Glomerular endothelial cell (primary cell): ENCODE data around the gene NINJ1. TPM values are rescaled to one million over a fixed set of nuclear protein-coding genes. Genes with fewer than 3 reads are reported as not detected.
"Not testable (repeated sequence)": the region's sequence is repeated elsewhere in the genome, so short reads cannot be mapped to it uniquely, and the experiment has no call there.

ENCODE experiments used
- DNase-seq: peaks from one replicate; pipeline ENCODE4 v3.0.0-alpha.2; 2011; ENCODE audit warnings: low read depth, low spot score; ENCODE audit errors: extremely low read depth
- total RNA-seq: library from RNA; depleted of rRNA; stranded (reverse); fragments of >200 nt; gene quantifications from 2 replicates; pipeline ENCODE4 v1.2.3, GENCODE V29; 2015

NINJ1 gene
- total RNA-seq, 1 donor from 2014 or later, result 150 TPM

DNA sequence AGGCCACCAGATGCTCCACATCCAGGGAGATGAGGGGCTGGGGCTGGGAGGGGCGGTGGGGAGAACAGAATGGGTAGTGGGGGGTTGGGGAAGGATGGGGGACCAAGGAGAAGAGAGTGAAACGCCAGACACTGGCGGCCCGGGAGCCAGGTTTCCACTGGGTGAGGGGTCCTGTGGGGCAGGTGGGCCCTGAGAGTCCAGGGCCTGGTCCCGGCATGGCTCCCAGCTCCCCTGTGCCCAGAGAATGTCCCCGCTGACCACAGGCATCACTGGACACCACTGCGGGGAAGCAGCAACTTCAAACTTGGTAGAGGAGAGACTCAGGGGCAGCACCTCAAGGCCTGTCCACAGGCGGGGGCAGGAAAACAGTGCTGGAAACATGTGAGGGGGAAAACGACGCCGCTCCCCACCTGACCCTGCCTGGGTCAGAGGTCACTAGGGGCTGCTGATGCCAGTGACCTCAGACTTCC is 13.2 kb downstream of the NINJ1 start:
- no peak for DNase-seq

DNA sequence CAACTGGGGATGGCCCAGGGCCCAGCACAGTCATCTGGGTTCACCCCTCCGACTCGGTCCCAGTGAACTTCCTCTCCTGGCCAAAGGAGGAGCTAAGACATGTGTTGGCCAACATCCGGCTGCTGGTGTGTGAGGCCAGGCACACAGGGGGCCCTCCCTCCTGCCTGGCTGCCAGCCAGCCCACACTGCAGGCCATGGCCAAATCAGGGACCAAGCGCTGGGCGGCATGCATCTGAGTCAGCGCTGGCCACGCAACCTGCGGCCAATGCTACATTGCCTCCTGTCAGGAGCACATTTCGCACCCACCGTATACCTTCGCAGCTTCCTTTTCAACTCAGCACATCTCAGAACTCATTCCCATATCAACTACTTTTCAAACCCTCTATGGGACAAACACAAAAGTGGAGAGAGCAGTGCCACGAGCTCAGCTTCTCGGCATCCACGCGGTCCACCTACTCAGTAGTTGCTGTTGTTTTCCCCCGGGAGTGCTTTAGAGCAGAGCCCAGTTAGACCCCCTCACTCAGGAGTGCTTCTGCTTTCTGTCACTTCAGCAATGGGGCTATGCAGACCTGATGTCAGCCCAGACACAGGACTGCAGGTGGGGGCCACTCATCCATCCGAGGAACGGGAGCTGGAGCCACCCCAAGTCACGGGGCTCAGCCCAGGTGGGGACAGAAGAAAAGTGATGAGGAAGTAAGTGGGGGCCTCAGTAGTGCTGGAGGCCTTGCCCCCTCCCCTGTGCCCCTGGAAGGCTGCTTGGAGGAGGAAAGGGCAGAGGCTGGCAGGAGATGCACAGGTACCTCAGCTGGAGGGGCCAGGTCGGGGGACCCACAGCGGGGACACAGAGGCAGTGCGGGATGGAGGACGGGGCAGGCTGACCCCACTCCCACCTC is 13.9 kb downstream of the NINJ1 start:
- peak; percentile 25 for DNase-seq

DNA sequence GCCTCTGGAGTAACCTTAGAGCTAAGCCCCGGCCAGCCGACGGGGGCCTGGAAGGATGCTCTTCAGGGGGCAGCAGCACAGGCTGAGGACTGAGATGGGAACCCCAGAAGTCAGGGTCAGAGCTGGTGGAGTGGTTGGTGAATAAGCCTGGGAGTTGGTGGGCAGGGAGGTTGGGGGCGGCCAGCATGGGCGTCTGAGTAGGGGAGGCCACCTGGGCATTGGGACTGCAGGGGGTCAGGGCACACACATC is 14.4 kb downstream of the NINJ1 start:
- no peak for DNase-seq

DNA sequence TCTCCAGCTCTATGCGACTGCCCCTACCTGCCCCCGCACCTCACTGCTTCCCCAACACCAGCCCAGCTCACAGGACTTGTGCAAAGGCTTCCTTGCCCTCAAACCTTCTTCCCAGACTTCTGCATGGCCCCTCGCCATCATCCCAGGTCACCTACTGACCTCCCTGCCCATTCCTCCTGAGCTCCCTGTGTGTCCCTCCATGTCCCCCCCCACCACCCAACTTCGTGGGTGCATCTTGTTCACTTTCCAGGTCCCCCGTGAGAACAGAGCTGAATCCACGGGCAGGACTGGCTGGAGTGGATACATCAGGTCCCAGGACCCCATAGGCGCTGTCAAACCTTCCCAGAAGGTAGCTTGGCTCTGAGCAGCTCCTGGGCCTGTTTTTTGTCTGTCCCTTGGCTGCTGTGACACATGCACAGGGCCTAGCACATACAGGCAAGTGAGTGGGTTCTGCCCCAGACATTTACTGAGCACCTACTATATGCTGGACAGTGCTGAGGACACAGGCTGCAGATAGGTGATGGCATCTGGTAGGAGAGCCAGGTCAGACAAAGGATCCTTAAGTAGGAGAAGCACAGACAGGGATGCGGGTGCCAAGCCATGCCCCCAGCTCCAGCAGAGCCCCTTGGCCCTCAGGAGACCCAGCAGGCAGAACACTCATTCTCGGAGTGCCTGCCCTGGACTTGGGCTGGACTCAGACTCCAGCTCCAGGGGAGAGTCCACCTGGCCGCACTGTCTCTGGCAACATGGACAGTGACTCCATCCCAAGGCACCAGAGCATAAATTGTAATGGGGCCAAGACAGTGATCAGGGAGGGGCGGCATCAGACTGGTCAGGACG is 15.0 kb downstream of the NINJ1 start:
- DNase-seq, result no peak

DNA sequence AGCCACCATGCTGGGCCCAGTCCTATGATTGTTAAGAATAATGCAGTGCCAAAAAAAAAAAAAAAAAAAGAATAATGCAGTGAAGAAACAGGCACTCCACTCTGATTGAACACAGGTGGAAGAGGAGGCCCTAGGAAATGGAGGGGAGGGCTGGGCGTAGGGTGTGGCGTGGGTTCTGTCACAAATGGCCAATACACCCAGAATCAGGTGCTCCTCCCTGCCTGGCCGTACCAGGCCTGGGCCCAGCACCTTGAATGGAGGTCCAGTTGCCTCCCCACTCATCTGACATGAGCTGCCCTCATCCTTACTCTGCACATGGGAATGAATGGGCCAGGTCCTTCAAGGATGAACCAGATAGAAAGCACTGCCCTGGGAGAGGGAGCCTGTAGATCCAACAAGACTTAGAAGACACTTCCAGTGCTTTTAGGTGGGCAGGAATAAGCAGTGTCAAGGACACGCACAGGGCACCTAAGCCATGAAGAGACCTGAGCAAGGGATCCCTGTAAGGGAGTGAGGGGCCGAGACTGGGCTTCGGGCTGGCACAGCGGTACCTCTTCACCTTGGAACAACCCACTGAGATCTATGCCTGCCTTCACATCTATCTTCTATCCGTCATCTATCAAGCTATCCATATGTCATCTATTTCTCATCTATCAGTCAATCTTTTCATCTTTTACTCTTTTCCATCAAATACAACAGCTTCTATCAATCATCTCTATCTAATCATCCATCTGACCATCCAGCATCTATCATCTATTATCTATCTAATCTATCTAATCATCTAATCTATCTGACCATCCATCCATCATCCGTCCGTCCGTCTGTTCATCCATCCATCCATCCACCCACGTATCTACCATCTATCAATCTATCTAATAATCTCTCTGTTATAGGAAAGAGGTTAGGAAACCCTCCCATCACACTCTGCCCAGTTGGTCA is 15.9 kb downstream of the NINJ1 start:
- DNase-seq, result no peak

DNA sequence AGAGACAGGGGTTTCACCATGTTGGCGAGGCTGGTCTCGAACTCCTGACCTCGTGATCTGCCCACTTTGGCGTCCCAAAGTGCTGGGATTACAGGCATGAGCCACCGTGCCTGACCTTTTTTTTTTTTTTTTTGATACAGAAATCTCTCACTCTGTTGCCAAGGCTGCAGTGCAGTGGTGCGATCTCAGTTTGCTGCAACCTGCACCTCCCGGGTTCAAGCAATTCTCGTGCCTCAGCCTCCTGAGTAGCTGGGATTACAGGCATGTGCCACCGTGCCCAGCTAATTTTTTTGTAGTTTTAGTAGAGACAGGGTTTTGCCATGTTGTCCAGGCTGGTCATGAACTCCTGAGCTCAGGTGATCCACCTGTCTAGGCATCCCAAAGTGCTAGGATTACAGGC is 16.5 kb downstream of the NINJ1 start:
- not testable (repeated sequence) for DNase-seq

DNA sequence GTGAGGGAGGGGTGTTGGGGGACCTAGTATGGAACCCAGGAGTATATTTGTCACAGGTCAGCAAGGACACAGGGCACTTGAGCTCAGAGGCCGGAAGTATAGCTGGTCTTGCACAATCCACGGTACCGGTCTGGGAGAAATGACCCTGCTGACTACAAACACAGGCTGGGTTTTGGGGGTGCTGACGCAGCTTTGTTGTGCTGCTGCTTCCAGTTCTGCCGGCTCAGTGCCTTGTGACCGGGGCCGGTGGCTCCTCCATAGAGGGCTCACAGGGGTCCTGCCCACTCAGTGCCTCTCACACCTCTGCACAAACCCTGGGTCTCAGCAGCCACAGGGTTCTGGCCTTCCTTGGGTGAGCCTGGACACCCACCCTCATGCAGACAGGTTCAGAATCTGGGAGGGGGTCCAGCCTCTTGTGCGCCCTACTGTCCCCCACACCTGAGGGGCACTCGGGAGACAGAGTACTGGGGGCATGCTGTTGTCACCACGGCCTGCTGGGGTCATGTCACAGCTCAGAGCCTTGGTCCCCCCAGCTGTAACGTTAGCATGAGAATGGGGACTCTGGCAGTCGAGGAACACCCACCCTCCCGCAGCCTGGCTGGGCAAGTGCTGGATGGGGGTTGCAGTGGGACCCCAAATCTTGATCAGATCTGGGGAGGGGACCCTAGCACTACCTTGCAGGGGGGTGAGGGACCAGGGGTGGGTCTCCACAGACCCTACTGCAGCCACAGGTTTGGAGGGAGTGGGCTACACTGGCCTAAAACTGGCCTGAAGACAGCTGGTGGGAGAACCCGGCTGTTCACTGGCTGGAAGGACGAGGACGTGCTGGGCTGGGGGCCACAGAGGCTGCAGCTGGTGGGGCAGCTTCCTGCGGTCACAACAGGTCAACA is 17.7 kb downstream of the NINJ1 start:
- DNase-seq, result no peak

DNA sequence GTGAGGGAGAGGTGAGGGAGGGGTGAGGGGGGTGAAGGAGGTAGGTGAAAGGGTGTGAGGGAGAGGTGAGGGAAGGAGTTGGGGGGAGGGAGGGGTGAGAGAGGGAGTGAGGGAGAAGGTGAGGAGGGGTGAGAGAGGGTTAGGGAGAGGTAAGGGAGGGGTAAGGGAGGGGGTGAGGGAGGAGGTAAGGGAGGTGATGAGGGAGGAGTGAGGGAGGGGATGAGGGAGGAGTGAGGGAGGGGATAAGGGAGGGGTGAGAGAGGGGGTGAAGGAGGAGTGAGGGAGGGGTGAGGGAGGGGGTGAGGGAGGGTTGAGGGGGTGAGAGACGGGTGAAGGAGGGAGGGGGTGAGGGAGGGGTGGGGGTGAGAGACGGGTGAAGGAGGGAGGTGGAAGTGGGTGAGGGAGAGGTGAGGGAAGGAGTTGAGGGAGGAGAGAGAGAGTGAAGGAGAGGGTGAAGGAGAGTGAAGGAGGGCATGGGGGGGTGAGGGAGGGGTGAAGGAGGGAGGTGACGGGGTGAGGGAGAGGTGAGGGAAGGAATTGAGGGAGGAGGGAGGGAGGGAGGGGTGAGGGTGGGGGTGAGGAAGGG is 18.5 kb downstream of the NINJ1 start:
- DNase-seq, result no peak

DNA sequence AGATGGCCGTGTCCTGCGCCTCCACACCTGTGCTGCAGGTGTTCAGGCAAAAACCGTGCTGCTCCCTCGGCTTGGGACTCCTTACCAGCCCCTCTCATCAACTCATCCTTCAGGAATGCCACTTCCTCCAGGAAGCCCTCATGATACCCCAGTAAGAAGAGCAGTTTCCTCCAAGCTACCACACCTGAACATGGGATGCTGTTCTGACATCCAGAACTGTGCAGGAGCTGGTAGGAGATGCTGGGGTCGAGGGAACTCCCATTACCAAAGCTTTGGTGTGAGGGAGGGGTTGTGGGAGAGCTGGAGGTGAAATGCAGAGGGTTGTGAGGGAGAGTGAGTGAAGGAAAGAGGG is 19.1 kb downstream of the NINJ1 start:
- DNase-seq, result no peak

DNA sequence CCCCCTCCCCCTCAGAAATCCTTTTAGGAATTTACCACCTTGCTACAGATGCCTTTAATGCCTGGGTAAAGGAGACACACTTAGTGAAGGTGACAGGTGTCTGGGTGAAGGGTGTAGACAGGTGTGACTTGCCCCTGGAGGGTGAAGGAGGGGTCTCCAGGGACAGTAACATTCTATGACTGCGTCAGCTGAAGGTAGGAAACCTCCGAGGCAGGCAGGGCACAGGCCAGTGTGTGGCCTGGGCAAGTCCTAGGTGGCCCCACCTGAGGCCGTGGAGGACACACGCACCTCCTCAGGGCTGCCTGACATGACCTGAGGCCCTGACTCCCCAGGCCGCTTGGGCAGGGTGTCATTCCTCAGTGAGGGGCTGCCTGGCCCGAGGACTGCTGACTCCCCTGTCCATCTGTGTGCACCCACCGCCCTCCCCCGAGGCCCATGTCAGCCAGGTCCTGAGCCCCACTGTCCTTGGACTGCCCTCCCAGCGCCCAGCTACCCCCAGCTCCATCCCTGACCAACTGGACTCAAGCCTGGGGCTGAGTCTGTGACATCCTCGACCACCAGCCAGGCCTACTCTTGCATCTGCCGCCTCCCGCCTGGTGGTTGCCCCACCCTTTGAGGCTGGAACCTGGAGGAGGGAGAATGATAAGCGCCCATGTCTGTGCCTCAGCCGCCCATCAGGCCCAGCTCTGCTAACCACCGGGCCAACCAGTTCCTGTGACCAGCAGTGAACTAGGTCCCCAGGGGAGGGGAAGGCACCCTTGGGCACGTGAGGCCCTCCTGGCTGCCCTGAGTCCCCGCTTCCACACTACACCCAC is 19.7 kb downstream of the NINJ1 start:
- DNase-seq, result no peak

DNA sequence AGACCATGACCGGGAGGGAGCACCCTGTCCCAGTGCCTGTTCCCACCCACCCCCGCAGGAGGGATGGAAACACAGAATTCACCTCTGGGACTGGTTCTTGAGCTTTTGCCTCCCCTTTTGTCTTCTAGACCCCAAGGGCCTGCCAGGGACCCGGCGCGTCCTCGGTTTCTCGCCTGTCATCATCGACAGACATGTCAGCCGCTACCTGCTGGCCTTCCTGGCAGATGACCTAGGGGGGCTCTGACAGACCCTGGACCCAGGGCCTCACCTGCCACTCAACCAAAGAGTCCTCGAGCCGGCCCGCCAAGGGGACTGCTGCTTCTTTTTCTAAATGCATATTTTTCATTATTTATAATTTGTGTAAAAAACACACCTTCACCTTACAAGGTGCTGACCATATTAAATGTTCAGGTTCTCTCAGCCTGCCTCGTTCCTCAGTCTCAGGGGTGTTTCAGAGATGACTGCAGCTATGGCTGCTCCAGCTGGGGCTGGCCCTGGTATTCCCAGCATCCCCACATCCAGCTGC is 21.1 kb downstream of the NINJ1 start:
- no peak for DNase-seq

DNA sequence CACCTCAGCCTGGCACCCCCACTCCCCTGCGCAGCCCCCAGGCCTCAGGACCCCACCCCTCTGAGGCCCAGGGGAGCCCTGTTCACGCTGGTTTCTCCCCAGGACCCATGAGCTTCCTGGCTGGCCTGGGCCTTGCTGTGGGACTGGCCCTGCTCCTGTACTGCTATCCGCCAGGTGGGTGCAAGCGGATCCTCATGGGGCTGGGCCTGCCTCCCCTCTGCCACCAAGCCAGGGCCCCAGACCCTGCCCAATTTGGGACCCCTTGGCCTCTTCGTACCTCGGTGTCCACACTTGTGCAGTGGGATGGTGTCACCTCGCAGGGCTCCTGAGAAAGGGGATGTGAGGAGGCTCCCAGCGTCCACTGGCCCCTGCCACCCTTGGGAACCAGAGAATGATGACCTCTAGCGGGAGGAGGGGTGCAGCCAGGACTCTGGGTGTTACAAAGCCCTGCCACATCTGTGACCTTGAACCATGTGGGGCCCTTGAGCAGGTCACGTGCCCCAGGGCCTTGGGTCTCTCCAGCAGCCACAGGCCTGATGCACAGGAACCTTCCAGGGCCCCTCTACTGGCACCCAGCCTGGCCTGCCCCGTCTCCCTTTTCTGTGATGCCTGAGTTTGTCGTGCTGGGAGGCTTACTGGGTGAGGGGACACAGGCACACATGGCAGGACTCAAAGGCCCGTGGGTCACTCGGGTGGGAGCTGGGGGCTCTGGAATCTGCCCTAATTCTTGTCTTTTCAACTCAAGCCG is 21.8 kb downstream of the NINJ1 start:
- no peak for DNase-seq

DNA sequence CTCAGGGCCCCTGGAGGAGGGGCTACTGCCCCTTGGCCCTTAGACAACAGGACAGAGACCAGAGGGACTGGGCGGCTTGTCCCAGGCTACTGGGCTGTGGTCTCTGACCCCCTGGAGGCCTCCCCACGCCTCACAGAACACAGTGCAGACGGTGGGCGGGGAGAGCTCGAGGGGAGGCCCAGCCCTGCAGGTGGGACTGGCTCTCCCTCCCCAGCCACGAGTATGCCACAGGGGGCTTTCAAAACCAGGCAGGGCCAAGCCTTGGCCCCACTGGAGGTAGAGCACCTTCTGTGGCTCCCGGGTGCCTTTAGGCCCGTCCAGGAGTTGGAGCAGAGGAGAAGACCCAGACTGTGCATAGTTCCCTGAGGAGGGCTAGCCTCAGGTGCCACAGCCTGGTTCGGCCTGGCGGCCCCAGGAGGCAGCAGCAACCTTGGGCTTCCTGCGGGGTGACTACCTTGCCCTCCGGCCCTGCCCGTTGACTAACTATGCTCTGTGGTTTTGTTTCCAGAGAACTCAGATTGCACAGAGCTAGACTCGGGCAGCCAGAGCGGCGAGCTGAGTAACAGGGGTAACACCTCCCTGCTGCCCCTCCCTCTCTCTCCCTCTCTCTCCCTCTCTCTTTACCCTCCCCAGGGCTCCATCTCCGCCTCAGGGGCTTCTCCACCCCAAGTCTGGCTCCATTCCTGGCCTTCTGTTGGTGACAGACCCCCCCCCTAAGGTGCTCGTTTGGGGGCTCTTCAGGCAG is 22.5 kb downstream of the NINJ1 start:
- DNase-seq, result no peak

DNA sequence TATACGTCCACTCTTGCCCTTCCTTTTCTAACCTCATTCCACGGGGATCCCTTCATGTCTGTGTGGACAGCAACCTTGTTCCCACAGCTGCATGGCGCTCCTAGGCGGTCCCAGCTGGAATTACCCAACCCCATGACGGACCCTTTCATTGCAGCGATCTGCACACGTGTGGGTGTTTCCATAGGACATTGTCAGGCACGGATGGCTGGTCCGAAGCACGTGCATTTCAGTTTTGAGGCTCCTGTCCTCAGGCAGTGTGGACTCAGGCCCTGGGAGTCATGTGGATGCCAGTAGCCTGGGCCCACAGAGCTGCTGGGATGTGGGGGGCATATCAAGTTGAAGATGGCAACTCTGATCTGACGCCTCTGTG is 23.1 kb downstream of the NINJ1 start:
- DNase-seq, result no peak

DNA sequence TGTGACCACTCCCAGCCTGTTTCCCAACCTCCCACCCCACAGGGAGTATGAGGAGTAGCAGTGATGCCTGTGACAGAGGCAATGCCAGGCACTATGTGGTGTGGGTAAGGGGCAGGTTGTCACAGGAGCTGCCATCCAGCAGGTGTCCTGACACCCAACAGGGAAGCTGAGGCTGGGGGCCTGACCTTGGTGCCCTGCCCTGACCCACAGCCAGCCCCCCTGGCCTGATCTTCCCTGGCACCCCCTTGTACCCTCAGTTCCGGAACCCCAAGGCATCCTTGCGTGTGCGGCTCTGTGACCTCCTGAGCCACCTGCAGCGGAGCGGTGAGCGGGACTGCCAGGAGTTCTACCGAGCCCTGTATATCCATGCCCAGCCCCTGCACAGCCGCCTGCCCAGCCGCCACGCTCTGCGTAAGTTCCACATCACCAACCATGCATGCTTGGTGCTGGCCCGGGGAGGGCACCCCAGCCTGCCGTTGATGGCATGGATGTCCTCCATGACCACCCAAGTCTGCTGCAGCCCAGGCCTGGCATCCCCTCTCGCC is 23.7 kb downstream of the NINJ1 start:
- no peak for DNase-seq

DNA sequence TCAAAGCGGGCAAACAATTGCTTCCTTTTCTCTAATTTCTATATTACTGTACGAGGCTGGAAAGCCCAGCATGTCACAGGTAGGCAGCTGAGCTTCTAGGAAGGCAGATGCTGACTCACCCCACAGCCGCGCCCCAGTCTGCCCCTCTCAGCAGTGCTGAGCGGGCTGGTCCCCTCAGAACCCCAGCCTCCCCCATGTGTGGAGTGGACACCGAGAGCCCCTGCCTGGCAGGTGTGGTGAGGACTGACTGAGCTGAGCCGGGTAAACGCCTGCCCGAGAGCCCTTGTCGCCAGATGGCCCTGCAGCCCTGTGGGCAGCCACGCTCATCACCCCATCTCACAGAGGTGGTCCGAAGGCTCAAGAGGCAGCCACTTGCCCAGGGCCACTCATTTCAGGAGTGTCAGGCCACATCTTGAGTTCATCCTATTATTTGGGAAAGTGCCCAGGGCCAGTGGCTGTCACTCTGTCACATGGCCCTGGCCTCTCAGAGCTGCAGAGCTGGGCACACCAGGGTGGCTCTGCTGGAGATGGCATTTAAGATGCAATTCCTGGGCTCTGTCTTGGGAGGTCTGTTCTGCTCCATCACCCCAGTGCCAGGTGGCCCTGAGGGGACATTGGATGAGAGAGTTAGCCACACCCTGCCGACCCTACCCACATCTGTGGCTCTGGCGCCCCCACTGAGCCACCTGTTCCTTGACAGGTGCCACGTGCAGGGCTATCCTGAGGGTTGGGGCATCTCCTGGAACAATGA is 25.6 kb downstream of the NINJ1 start:
- DNase-seq, result no peak
